PC-9 (cell line): ENCODE measurements around the gene IDH3G. TPM values are rescaled to one million over a fixed set of nuclear protein-coding genes. Genes with fewer than 3 reads are reported as not detected.

Source experiments
- BruUV-seq: library from RNA; stranded (reverse); fragments of 400-500 nt; replicated peaks from 2 replicates; lab custom pipeline; 2021; lab: Mats Ljungman, UMichigan
- CTCF ChIA-PET: fragments of 300-600 bp; sonication (Branson Sonifier 250); formaldehyde crosslinking; loops from one replicate; lab custom pipeline; 2022; ENCODE audit warnings: antibody characterized with exemption; lab: Charles Lee
- POLR2A ChIA-PET: fragments of 300-600 bp; sonication (Branson Sonifier 250); formaldehyde crosslinking; loops from one replicate; lab custom pipeline; 2022; ENCODE audit warnings: antibody characterized with exemption; ENCODE audit not compliant: unreplicated experiment; lab: Charles Lee
- DNase-seq, 2 experiments: peaks; one replicate each; pipeline versions ENCODE4 v3.0.0 to v3.0.0-alpha.2; 2015 to 2022; ENCODE audit warnings: mixed read lengths in 1 of 2
- H2AFZ ChIP-seq: fragments of 200-600 bp; sonication (generic); 2 replicates; pipeline ENCODE4 v1.8.1; 2017; ENCODE audit warnings: antibody characterized with exemption
- H3F3A ChIP-seq: fragments of 200-600 bp; sonication (generic); 2 replicates; pipeline ENCODE4 v1.8.1; 2017; ENCODE audit warnings: antibody characterized with exemption, mild to moderate bottlenecking, low read depth; ENCODE audit not compliant: insufficient read depth
- H3K27ac ChIP-seq: fragments of 200-600 bp; sonication (generic); 2 replicates; pipeline ENCODE4 v1.6.1; 2016; ENCODE audit warnings: mixed run types
- H3K27me3 ChIP-seq: fragments of 200-600 bp; sonication (generic); 2 replicates; pipeline ENCODE4 v1.6.1; 2016; ENCODE audit warnings: low read depth, mixed run types; ENCODE audit not compliant: insufficient read depth
- H3K36me3 ChIP-seq: fragments of 200-600 bp; sonication (generic); 2 replicates; pipeline ENCODE4 v1.6.1; 2016; ENCODE audit warnings: low read depth, mixed run types
- H3K4me1 ChIP-seq: fragments of 200-600 bp; sonication (generic); replicated peaks from 2 replicates; pipeline ENCODE4 v1.6.1; 2016; ENCODE audit warnings: mixed run types; ENCODE audit not compliant: insufficient read depth
- H3K4me2 ChIP-seq: fragments of 200-600 bp; sonication (generic); 2 replicates; pipeline ENCODE4 v1.6.1; 2017; ENCODE audit warnings: mixed run types
- H3K4me3 ChIP-seq: fragments of 200-600 bp; sonication (generic); 2 replicates; pipeline ENCODE4 v1.6.1; 2016; ENCODE audit warnings: mixed run types
- H3K79me2 ChIP-seq: fragments of 200-600 bp; sonication (generic); 2 replicates; pipeline ENCODE4 v1.6.1; 2017; ENCODE audit warnings: low read depth, mixed run types
- H3K9me2 ChIP-seq: fragments of 200-600 bp; sonication (generic); 2 replicates; pipeline ENCODE4 v1.8.1; 2017; ENCODE audit warnings: mild to moderate bottlenecking; ENCODE audit not compliant: insufficient read depth
- H3K9me3 ChIP-seq: fragments of 200-600 bp; sonication (generic); 2 replicates; pipeline ENCODE4 v1.8.1; 2016; ENCODE audit warnings: low read depth; ENCODE audit not compliant: insufficient read depth
- H4K20me1 ChIP-seq: fragments of 200-600 bp; sonication (generic); 2 replicates; pipeline ENCODE4 v1.8.1; 2017; ENCODE audit not compliant: insufficient read depth
- EZH2 ChIP-seq: fragments of 200-600 bp; sonication (generic); IDR thresholded peaks from 2 replicates; pipeline ENCODE4 v1.8.0; 2017; ENCODE audit warnings: antibody characterized with exemption, low read depth
- intact Hi-C: fragments of 100-400 bp; cut with micrococcal nuclease; formaldehyde crosslinking; loops from one replicate; pipeline ENCODE4 v1.10.0; 2022; ENCODE audit not compliant: unreplicated experiment
- total RNA-seq: library from RNA; stranded (reverse); gene quantifications from 2 replicates; pipeline ENCODE4 v1.2.3, GENCODE V29; 2021
- TF ChIP-seq, protein P1 (sequence below): fragments of 200-600 bp; sonication (generic); conservative IDR thresholded peaks from 2 replicates; pipeline ENCODE4 v1.6.1; 2017; ENCODE audit warnings: mixed run types, antibody characterized with exemption, mild to moderate bottlenecking, moderate library complexity

IDH3G gene
- total RNA-seq, 1 experiment from 2014 or later: 63.4 TPM

DNA sequence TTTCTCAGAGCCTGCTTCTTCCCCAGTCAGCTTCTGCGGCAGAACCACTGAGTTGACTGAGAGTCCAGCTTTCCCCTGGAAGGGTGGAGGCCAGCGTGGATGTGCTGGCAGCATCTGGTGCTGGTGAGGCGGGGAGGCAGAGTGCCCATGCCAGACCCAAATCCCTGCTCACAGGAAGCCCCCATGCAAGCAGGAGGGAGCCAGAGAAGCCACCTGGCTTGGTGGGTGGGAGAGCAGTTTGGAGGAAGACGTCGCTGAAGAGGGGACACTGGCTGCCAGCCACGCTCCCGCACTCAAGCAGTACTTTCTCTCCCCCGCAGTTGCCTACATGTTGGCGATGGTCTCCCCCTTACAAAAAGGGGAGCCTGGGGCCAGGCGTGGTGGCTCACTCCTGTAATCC is 30.2 kb upstream of the IDH3G start:
- H3K4me2 ChIP-seq: no peak overlapping the region
- DNase-seq: no peak
- TF ChIP-seq EZH2: no peak
- TF ChIP-seq, protein P1, sequence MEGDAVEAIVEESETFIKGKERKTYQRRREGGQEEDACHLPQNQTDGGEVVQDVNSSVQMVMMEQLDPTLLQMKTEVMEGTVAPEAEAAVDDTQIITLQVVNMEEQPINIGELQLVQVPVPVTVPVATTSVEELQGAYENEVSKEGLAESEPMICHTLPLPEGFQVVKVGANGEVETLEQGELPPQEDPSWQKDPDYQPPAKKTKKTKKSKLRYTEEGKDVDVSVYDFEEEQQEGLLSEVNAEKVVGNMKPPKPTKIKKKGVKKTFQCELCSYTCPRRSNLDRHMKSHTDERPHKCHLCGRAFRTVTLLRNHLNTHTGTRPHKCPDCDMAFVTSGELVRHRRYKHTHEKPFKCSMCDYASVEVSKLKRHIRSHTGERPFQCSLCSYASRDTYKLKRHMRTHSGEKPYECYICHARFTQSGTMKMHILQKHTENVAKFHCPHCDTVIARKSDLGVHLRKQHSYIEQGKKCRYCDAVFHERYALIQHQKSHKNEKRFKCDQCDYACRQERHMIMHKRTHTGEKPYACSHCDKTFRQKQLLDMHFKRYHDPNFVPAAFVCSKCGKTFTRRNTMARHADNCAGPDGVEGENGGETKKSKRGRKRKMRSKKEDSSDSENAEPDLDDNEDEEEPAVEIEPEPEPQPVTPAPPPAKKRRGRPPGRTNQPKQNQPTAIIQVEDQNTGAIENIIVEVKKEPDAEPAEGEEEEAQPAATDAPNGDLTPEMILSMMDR: no peak
- H3K9me3 ChIP-seq: no peaks in the 10 kb centered on the region
- CTCF ChIA-PET: no interaction called here
- H3K36me3 ChIP-seq: no peaks in the 10 kb centered on the region
- peaks cover 71% of the 10 kb centered on the region for H3K27me3 ChIP-seq
- H3K27ac ChIP-seq: no peak overlapping the region
- POLR2A ChIA-PET: no interaction called here
- intact Hi-C loops: no loop called here
- no peaks in the 10 kb centered on the region for H3K4me1 ChIP-seq
- H3K79me2 ChIP-seq: no peaks in the 10 kb centered on the region
- no peak overlapping the region for H3K4me3 ChIP-seq
- H2AFZ ChIP-seq: no peak overlapping the region
- BruUV-seq: no TSS peak
- H3F3A ChIP-seq: no peaks in the 10 kb centered on the region
- H4K20me1 ChIP-seq: no peaks in the 10 kb centered on the region
- no peaks in the 10 kb centered on the region for H3K9me2 ChIP-seq

DNA sequence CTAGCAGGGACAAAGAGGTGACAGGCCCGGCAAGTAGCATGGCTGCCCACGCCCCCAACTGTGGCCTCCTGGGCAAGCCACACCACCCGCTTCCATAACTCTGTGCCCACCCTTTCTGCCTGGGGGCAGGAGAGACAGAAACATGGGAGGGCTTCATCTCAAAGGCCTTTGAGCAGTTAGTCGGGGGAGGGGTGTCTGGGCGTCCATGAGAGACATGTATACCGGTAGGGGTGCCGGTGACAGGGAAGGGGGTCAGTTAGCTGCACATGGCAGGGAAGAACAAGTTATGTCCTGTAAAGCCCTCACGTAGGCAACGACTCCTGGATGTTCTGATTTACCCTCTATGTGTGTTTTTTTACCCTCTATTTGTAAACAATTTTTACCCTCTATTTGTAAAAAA is 26.9 kb upstream of the IDH3G start:
- H3K4me3 ChIP-seq: no peak overlapping the region
- H3K36me3 ChIP-seq: no peaks in the 10 kb centered on the region
- no peaks in the 10 kb centered on the region for H3K9me2 ChIP-seq
- H3K9me3 ChIP-seq: no peaks in the 10 kb centered on the region
- no TSS peak for BruUV-seq
- no peaks in the 10 kb centered on the region for H4K20me1 ChIP-seq
- CTCF ChIA-PET: no interaction called here
- no peak for TF ChIP-seq EZH2
- TF ChIP-seq, protein P1: no peak
- H3K27me3 ChIP-seq: peaks cover 67% of the 10 kb centered on the region
- no peak for DNase-seq
- H3K79me2 ChIP-seq: no peaks in the 10 kb centered on the region
- H2AFZ ChIP-seq: no peak overlapping the region
- H3K27ac ChIP-seq: no peak overlapping the region
- H3K4me1 ChIP-seq: no peaks in the 10 kb centered on the region
- no peak overlapping the region for H3K4me2 ChIP-seq
- POLR2A ChIA-PET: no interaction called here
- no peaks in the 10 kb centered on the region for H3F3A ChIP-seq
- intact Hi-C loops: no loop called here

DNA sequence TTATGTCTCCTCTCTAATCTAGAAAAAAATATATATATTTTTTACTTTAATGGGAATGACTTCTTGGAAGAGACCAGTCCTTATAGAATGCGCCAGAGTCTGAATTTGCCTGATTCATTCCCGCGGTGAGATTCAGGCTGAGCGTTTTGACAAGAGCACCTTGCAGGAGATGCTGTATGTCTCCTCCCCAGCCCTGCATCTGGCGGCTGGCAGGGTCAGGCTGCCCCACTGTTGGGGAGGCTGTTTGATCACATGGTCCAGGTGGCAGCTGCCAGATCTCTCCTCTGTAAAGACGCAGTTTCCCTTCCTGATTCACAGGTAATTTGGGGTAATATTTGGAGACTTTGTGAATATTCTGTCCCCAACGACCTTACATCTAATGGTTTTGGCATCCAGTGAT is 26.4 kb upstream of the IDH3G start:
- Histone ChIP-seq H3K79me2 (no peaks in the 10 kb centered on the region), H3K4me3 (no peak overlapping the region), H2AFZ (no peak overlapping the region), H3K36me3 (no peaks in the 10 kb centered on the region), H3K9me2 (no peaks in the 10 kb centered on the region), H3F3A (no peaks in the 10 kb centered on the region), H3K9me3 (no peaks in the 10 kb centered on the region), H4K20me1 (no peaks in the 10 kb centered on the region), H3K27me3 (peaks cover 64% of the 10 kb centered on the region), H3K27ac (no peak overlapping the region), H3K4me2 (no peak overlapping the region), H3K4me1 (no peaks in the 10 kb centered on the region)
- no peak for DNase-seq
- no TSS peak for BruUV-seq
- ChIA-PET CTCF (no interaction called here), POLR2A (no interaction called here)
- TF ChIP-seq EZH2: no peak
- TF ChIP-seq, protein P1: no peak
- intact Hi-C loops: no loop called here
